Liver (tissue), 9 donors: ENCODE measurements around the gene PATJ. TPM values are rescaled to one million over a fixed set of nuclear protein-coding genes. Genes with fewer than 3 reads are reported as not detected.

Source experiments
- DNase-seq: peaks from one replicate; pipeline ENCODE4 v3.0.0-alpha.2; 2017; ENCODE audit warnings: low spot score
- H3K27ac ChIP-seq, 2 donors: one replicate each; pipeline ENCODE4 v1.7.0; 2013; ENCODE audit warnings: inconsistent platforms in 2 of 2, low read length in 2 of 2, control low read depth in 1 of 2, low read depth in 1 of 2, mild to moderate bottlenecking in 1 of 2
- H3K27me3 ChIP-seq, 4 donors: one replicate each; pipeline versions ENCODE4 v1.6.1 to v1.7.0; 2013; ENCODE audit warnings: low read length in 3 of 4, inconsistent platforms in 1 of 4, mild to moderate bottlenecking in 1 of 4, moderate library complexity in 1 of 4; ENCODE audit not compliant: control insufficient read depth in 4 of 4, insufficient read depth in 4 of 4
- H3K36me3 ChIP-seq, 4 donors: one replicate each; pipeline versions ENCODE4 v1.6.1 to v1.7.0; 2013; ENCODE audit warnings: low read length in 3 of 4, mild to moderate bottlenecking in 3 of 4, low read depth in 1 of 4, moderate library complexity in 1 of 4; ENCODE audit not compliant: control insufficient read depth in 4 of 4, insufficient read depth in 3 of 4
- H3K4me1 ChIP-seq, 4 donors: one replicate each; pipeline versions ENCODE4 v1.6.1 to v1.7.0; 2013; ENCODE audit warnings: low read length in 3 of 4, mild to moderate bottlenecking in 3 of 4, moderate library complexity in 1 of 4; ENCODE audit not compliant: control insufficient read depth in 4 of 4, insufficient read depth in 4 of 4
- H3K4me3 ChIP-seq, 3 donors: one replicate each; pipeline versions ENCODE4 v1.6.1 to v1.7.0; 2013; ENCODE audit warnings: low read length in 3 of 3, control low read depth in 1 of 3, low read depth in 1 of 3, mild to moderate bottlenecking in 1 of 3
- H3K9ac ChIP-seq, 2 donors: one replicate each; pipeline ENCODE4 v1.7.0; 2013; ENCODE audit warnings: low read length in 2 of 2, mild to moderate bottlenecking in 2 of 2, moderate library complexity in 2 of 2, control low read depth in 1 of 2, low read depth in 1 of 2
- H3K9me3 ChIP-seq, 4 donors: one replicate each; pipeline versions ENCODE4 v1.6.1 to v1.7.0; 2013; ENCODE audit warnings: low read length in 3 of 4; ENCODE audit not compliant: control insufficient read depth in 4 of 4
- EGR1 ChIP-seq, 2 donors: IDR thresholded peaks; 2 replicates each; pipeline ENCODE4 v1.6.1; 2016 to 2018; ENCODE audit warnings: antibody characterized with exemption in 2 of 2, low read depth in 2 of 2
- FOXA1 ChIP-seq: IDR thresholded peaks from 2 replicates; pipeline ENCODE4 v1.6.1; 2016; ENCODE audit warnings: antibody characterized with exemption
- FOXA2 ChIP-seq: IDR thresholded peaks from 2 replicates; pipeline ENCODE4 v1.6.1; 2016; ENCODE audit warnings: antibody characterized with exemption
- GABPA ChIP-seq, 2 donors: IDR thresholded peaks in 1 of 2; conservative IDR thresholded peaks in 1 of 2; 2 replicates each; pipeline ENCODE4 v1.6.1; 2016; ENCODE audit warnings: antibody characterized with exemption in 2 of 2, mild to moderate bottlenecking in 1 of 2, moderate library complexity in 1 of 2
- HNF4A ChIP-seq, 2 donors: conservative IDR thresholded peaks; 2 replicates each; pipeline ENCODE4 v1.6.1; 2016; ENCODE audit warnings: antibody characterized with exemption in 2 of 2, mild to moderate bottlenecking in 2 of 2
- HNF4G ChIP-seq: IDR thresholded peaks from 2 replicates; pipeline ENCODE4 v1.6.1; 2016; ENCODE audit warnings: antibody characterized with exemption
- JUND ChIP-seq, 2 donors: IDR thresholded peaks; 2 replicates each; pipeline ENCODE4 v1.6.1; 2016; ENCODE audit warnings: antibody characterized with exemption in 2 of 2
- NR2F2 ChIP-seq: IDR thresholded peaks from 2 replicates; pipeline ENCODE4 v1.6.1; 2016; ENCODE audit warnings: antibody characterized with exemption
- RAD21 ChIP-seq, 2 donors: IDR thresholded peaks; 2 replicates each; pipeline ENCODE4 v1.6.1; 2016; ENCODE audit warnings: antibody characterized with exemption in 2 of 2, mild to moderate bottlenecking in 2 of 2
- RXRA ChIP-seq, 2 donors: IDR thresholded peaks; 2 replicates each; pipeline ENCODE4 v1.6.1; 2017 to 2018; ENCODE audit warnings: antibody characterized with exemption in 2 of 2, mild to moderate bottlenecking in 1 of 2
- TAF1 ChIP-seq: conservative IDR thresholded peaks from 2 replicates; pipeline ENCODE4 v1.6.1; 2016; ENCODE audit warnings: antibody characterized with exemption, mild to moderate bottlenecking
- YY1 ChIP-seq: IDR thresholded peaks from 2 replicates; pipeline ENCODE4 v1.6.1; 2016; ENCODE audit warnings: antibody characterized with exemption, mild to moderate bottlenecking
- WGBS: extraction: QIAGEN DNeasy Blood & Tissue Kit; methylation state at CpG from one replicate; pipeline ENCODE4 v1.1.7; 2013; 5-methylcytosine and 5-hydroxymethylcytosine counted together
- polyA plus RNA-seq, 2 donors: library from polyadenylated mRNA; stranded (reverse) in 1 of 2; unstranded in 1 of 2; fragments of 200-250 nt in 1 of 2; fragments of >200 nt in 1 of 2; fragmentation: Nextera tagmentation in 1 of 2; extraction: Ambion mirVana in 1 of 2; gene quantifications; one replicate each; pipeline versions ENCODE4 v1.2.1 to v1.2.3, GENCODE V29; 2013 to 2015
- total RNA-seq, 2 donors: library from RNA; depleted of rRNA; stranded (reverse); fragments of >200 nt; gene quantifications; one replicate each; pipeline ENCODE4 v1.2.3, GENCODE V29; 2014
- TF ChIP-seq, protein P1 (sequence below): IDR thresholded peaks from 2 replicates; pipeline ENCODE4 v1.6.1; 2016; ENCODE audit warnings: antibody characterized with exemption
- TF ChIP-seq, protein P2 (sequence below): fragments of 150-350 bp; IDR thresholded peaks from 2 replicates; pipeline ENCODE4 v1.5.1; 2017; ENCODE audit warnings: improper control_type of control experiment, low read depth, low read length; ENCODE audit not compliant: missing input control
- TF ChIP-seq, protein P3 (sequence below): IDR thresholded peaks from 2 replicates; pipeline ENCODE4 v1.6.1; 2016; ENCODE audit warnings: antibody characterized with exemption
- TF ChIP-seq, protein P4 (sequence below): IDR thresholded peaks from 2 replicates; pipeline ENCODE4 v1.6.1; 2016; ENCODE audit warnings: antibody characterized with exemption, mild to moderate bottlenecking
- donor health status: healthy.
- donor health status: healthy.
- donor health status: healthy.
- donor health status: healthy.
- donor health status: healthy.

The PATJ gene
- total and polyA plus RNA-seq, 4 donors = 5.7 to 29.8 (median 9.0) TPM

DNA sequence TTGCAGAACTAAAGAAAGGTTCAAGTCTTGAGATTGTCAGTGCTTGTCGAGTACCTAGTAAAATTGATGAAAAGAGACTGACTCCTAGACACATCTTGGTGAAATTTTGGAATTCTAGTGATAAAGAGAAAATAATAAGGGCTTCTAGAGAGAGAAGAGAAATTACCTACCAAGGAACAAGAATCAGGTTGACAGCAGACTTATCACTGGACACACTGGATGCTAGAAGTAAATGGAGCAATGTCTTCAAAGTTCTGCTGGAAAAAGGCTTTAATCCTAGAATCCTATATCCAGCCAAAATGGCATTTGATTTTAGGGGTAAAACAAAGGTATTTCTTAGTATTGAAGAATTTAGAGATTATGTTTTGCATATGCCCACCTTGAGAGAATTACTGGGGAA is 468.7 kb downstream of the PATJ start (continued):
- TF ChIP-seq NR2F2 = no peak
- TF ChIP-seq, protein P1, sequence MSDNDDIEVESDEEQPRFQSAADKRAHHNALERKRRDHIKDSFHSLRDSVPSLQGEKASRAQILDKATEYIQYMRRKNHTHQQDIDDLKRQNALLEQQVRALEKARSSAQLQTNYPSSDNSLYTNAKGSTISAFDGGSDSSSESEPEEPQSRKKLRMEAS = no peak
- TF ChIP-seq JUND (IDR thresholded peaks at IDR 0.05) = no peak

DNA sequence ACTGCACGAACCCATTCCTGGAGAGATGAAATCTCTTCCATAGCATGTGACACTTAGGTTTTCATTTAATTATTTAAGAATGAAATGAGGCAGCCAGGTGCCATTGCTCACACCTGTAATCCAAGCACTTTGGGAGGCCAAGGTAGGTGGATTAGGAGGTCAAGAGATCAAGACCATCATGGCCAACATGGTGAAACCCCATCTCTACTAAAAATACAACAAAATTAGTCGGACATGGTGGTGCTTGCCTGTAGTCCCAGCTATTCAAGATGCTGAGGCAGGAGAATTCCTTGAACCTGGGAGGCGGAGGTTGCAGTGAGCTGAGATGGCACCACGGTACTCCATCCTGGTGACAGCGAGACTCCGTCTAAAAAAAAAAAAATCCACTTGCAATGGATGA is 470.1 kb downstream of the PATJ start:
- 95% methylated on average over 6 of the region's 6 CpGs for WGBS
- H3K27me3 ChIP-seq = no peaks in the 10 kb centered on the region

DNA sequence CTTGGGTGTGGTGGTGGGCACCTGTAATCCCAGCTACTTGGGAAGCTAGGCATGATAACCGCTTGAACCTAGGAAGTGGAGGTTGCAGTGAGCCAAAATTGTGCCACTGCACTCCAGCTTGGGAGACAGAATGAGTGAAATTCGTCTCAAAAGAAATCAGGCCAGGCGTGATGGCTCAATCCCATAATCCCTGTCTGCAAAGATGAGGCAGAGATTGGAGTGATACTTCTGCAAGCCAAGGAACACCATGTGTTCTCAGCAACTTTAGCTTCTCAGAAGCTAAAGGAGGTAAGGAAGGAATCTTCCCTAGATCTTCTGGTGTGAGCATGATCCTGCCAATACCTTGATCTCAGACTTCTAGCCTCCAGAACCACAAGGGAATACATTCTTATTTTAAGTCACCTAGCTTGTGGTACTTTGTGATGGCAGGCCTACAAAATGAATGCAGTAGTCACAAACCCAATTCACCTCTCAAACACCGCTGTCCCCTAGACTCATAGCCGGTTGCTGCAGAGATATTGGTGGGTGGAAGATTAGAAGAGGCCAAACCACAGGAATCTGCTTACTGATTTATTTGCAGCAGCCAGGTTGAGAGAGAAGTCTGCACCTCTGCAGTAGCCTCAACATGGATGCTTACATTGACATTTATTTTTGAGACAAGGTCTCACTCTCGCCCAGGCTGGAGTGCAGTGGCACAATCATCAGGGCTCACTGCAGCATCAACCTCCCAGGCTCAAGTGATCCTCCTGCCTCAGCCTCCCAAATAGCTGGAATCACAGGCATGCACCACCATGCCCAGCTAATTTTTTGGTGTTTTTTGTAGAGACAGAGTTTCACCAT is 471.0 kb downstream of the PATJ start:
- Histone ChIP-seq H3K4me3 (no peak overlapping the region), H3K36me3 (no peaks in the 10 kb centered on the region), H3K9me3 (peaks cover 0 to 5% (median 3%) of the 10 kb centered on the region in 4 donors), H3K9ac (no peak overlapping the region), H3K4me1 (no peaks in the 10 kb centered on the region), H3K27me3 (no peaks in the 10 kb centered on the region), H3K27ac (no peak overlapping the region)
- WGBS = 91% methylated on average over 6 of the region's 6 CpGs
- TF ChIP-seq, protein P2, sequence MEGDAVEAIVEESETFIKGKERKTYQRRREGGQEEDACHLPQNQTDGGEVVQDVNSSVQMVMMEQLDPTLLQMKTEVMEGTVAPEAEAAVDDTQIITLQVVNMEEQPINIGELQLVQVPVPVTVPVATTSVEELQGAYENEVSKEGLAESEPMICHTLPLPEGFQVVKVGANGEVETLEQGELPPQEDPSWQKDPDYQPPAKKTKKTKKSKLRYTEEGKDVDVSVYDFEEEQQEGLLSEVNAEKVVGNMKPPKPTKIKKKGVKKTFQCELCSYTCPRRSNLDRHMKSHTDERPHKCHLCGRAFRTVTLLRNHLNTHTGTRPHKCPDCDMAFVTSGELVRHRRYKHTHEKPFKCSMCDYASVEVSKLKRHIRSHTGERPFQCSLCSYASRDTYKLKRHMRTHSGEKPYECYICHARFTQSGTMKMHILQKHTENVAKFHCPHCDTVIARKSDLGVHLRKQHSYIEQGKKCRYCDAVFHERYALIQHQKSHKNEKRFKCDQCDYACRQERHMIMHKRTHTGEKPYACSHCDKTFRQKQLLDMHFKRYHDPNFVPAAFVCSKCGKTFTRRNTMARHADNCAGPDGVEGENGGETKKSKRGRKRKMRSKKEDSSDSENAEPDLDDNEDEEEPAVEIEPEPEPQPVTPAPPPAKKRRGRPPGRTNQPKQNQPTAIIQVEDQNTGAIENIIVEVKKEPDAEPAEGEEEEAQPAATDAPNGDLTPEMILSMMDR = no peak
- TF ChIP-seq FOXA1 (no peak), RXRA (IDR thresholded peaks at IDR 0.05) (no peak), TAF1 (no peak), RAD21 (IDR thresholded peaks at IDR 0.05) (no peak), EGR1 (IDR thresholded peaks at IDR 0.05; ENCODE audit: low read depth in 2 of 2) (no peak)
- DNase-seq = no peak

More for the DNA sequence above, 470.1 kb downstream of the PATJ start:
- no peak for DNase-seq
- H3K4me3 ChIP-seq = no peak overlapping the region
- H3K9me3 ChIP-seq = peaks cover 0 to 5% (median 3%) of the 10 kb centered on the region in 4 donors
- H3K4me1 ChIP-seq = no peaks in the 10 kb centered on the region
- no peak overlapping the region for H3K9ac ChIP-seq
- H3K27ac ChIP-seq = no peak overlapping the region
- H3K36me3 ChIP-seq = no peaks in the 10 kb centered on the region
- no peak for TF ChIP-seq JUND (IDR thresholded peaks at IDR 0.05)
- TF ChIP-seq NR2F2 = no peak
- TF ChIP-seq HNF4G = no peak
- TF ChIP-seq, protein P3, sequence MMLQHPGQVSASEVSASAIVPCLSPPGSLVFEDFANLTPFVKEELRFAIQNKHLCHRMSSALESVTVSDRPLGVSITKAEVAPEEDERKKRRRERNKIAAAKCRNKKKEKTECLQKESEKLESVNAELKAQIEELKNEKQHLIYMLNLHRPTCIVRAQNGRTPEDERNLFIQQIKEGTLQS = no peak
- TF ChIP-seq EGR1 (IDR thresholded peaks at IDR 0.05; ENCODE audit: low read depth in 2 of 2) = no peak

DNA sequence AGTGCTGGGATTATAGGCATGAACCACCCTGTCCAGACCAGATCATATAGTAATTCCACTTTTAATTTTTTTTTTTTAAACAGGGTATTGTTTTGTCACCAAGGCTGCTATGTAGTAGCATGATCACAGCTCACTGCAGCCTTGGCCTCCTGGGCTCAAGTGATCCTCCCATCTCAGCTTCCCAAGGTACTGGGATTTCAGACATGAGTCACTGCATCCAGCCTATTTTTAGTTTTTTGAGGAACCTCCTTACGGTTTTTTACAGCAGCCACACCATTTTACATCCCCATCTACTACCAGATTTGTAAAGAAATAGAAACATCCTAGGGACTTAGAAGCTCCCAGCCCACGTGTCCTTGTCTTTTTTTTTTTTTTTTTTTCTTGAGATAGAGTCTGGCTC is 476.3 kb downstream of the PATJ start:
- Histone ChIP-seq H3K36me3 (no peaks in the 10 kb centered on the region), H3K9me3 (no peaks in the 10 kb centered on the region), H3K27ac (no peak overlapping the region), H3K27me3 (no peaks in the 10 kb centered on the region), H3K4me1 (no peaks in the 10 kb centered on the region), H3K4me3 (no peak overlapping the region), H3K9ac (no peak overlapping the region)
- DNase-seq = no peak
- WGBS = 84% methylated on average over 2 of the region's 2 CpGs
- TF ChIP-seq NR2F2 (no peak), YY1 (no peak), FOXA2 (no peak), TAF1 (no peak), EGR1 (IDR thresholded peaks at IDR 0.05; ENCODE audit: low read depth in 2 of 2) (no peak), RXRA (IDR thresholded peaks at IDR 0.05) (no peak), GABPA (IDR thresholded peaks at IDR 0.05 in 1 of 2, conservative IDR thresholded peaks at IDR 0.05 in 1 of 2) (no peak), FOXA1 (no peak), HNF4A (conservative IDR thresholded peaks at IDR 0.05) (no peak)
- TF ChIP-seq, protein P1 = no peak
- TF ChIP-seq, protein P3 = no peak
- TF ChIP-seq, protein P4, sequence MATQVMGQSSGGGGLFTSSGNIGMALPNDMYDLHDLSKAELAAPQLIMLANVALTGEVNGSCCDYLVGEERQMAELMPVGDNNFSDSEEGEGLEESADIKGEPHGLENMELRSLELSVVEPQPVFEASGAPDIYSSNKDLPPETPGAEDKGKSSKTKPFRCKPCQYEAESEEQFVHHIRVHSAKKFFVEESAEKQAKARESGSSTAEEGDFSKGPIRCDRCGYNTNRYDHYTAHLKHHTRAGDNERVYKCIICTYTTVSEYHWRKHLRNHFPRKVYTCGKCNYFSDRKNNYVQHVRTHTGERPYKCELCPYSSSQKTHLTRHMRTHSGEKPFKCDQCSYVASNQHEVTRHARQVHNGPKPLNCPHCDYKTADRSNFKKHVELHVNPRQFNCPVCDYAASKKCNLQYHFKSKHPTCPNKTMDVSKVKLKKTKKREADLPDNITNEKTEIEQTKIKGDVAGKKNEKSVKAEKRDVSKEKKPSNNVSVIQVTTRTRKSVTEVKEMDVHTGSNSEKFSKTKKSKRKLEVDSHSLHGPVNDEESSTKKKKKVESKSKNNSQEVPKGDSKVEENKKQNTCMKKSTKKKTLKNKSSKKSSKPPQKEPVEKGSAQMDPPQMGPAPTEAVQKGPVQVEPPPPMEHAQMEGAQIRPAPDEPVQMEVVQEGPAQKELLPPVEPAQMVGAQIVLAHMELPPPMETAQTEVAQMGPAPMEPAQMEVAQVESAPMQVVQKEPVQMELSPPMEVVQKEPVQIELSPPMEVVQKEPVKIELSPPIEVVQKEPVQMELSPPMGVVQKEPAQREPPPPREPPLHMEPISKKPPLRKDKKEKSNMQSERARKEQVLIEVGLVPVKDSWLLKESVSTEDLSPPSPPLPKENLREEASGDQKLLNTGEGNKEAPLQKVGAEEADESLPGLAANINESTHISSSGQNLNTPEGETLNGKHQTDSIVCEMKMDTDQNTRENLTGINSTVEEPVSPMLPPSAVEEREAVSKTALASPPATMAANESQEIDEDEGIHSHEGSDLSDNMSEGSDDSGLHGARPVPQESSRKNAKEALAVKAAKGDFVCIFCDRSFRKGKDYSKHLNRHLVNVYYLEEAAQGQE = no peak
